ENCODE measurements around the gene KCNH2.
"Not testable (repeated sequence)": the region's sequence is repeated elsewhere in the genome, so short reads cannot be mapped to it uniquely, and the experiment has no call there.

Gene KCNH2

DNA sequence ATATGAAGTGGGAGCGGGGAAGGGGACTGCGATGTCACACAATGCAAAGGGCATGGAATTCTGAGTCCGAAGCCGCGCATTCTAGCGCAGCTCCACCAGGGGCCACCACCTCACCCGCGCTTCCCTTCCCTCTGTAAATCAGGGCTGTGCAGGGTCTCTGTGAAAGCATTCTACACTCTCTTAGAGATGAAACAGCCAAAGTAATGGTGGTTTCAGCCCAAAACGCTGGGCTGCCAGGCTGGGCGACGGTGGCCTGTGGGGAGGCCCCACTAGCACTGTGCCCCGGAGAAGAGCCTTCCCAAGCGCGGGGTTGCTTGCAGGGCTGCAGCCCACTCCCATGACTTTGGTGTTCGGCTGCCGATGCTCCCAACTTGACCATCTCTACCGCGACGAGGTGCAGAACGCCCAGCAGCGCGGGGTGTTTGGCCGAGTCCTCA, 34.8 kb upstream of the KCNH2 start:
- H3K4me2 ChIP-seq = peak overlapping the region; percentile 59
- no peaks in the 10 kb centered on the region for H3K27me3 ChIP-seq
- H3K4me3 ChIP-seq = no peak overlapping the region
- no peak overlapping the region for H3K27ac ChIP-seq
- H3K9ac ChIP-seq = no peak overlapping the region
- no peaks in the 10 kb centered on the region for H3K9me3 ChIP-seq
- no peaks in the 10 kb centered on the region for H4K20me1 ChIP-seq
- H3K36me3 ChIP-seq = peaks cover 7% of the 10 kb centered on the region; the same call in 1 of the 2 replicates
- peaks cover 90% of the 10 kb centered on the region for H3K4me1 ChIP-seq
- TF ChIP-seq Cebpa-rat (IDR thresholded peaks at IDR 0.05) = no peak

DNA sequence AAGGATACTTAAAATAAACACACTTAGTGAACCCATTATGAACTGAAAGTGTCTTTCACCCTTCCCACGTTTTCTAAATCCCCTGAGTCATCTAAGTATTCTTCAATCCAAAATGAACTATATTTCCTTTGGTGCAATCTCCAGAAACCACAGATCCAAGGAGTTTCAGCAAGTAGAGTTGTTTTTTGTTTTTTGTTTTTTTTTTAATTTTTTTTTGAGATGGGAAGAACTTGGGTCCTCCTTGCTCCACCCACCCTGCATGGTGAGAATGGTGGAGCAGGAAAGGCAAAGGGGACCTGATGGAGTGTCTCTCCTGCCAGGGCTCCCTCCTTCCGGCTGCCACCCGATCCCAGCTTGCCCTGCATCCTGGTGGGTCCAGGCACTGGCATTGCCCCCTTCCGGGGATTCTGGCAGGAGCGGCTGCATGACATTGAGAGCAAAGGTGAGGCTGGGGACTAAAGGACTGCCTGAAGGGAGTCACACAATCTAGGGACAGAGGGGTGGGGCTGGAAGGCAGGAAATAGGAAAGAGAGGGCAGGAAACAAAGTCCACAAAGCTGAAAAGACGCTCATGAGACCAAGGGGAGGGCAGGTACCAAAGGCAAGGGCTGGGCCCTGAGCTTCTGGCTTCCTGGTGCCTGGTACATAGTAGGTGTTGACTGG, 34.0 kb upstream of the KCNH2 start:
- peak overlapping the region; percentile 59 for H3K4me2 ChIP-seq
- H3K9me3 ChIP-seq = no peaks in the 10 kb centered on the region
- no peak for TF ChIP-seq Cebpa-rat (IDR thresholded peaks at IDR 0.05)
- H4K20me1 ChIP-seq = no peaks in the 10 kb centered on the region
- H3K4me3 ChIP-seq = no peak overlapping the region
- no peak overlapping the region for H3K9ac ChIP-seq
- H3K27me3 ChIP-seq = no peaks in the 10 kb centered on the region
- H3K27ac ChIP-seq = no peak overlapping the region
- peaks cover 90% of the 10 kb centered on the region for H3K4me1 ChIP-seq
- peaks cover 7% of the 10 kb centered on the region; the same call in 1 of the 2 replicates for H3K36me3 ChIP-seq

DNA sequence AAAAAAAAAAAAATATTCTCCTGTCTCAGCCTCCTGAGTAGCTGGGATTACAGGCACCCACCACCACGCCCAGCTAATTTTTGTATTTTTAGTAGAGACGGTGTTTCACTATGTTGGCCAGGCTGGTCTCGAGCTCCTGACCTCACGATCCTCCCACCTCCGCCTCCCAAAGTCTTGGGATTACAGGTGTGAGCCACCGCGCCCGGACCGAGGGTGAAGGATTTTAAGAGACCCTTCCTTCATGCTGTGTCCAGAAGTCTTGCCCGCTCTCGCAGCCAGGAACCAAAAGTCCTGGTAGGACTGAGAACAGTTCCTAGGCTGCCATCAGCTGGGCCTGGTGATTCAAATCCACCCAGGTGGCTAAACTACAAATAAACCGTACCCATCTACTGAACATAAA, 33.5 kb upstream of the KCNH2 start:
- Histone ChIP-seq H3K4me2 (peak overlapping the region; percentile 59), H3K4me1 (peaks cover 90% of the 10 kb centered on the region)
- H4K20me1 ChIP-seq, H3K4me3 ChIP-seq, H3K9ac ChIP-seq, H3K9me3 ChIP-seq, H3K27ac ChIP-seq, H3K36me3 ChIP-seq, H3K27me3 ChIP-seq: not testable (repeated sequence)

DNA sequence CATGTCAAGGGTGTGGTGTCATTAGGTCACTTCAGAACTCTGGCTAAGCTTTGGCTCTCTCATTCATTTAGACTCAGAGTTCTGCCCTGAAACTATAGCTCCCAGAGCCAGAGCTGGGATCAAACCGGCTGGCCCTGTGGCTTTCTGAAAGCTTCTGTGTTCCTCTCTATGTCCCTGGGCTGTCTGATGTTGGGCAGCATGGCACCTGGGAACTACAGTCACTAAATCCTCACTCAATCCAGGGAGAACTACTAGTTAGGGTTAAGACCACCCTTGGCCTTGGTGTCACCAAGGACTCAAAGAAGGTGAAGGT, 32.9 kb upstream of the KCNH2 start:
- peak overlapping the region; percentile 57 for H3K9ac ChIP-seq
- peaks cover 7% of the 10 kb centered on the region; the same call in 1 of the 2 replicates for H3K36me3 ChIP-seq
- H3K27me3 ChIP-seq = no peaks in the 10 kb centered on the region
- H3K27ac ChIP-seq = peak overlapping the region; percentile 90
- H4K20me1 ChIP-seq = no peaks in the 10 kb centered on the region
- H3K4me2 ChIP-seq = peak overlapping the region; percentile 99
- H3K4me1 ChIP-seq = peaks cover 90% of the 10 kb centered on the region
- H3K9me3 ChIP-seq = no peaks in the 10 kb centered on the region
- peak overlapping the region; percentile 29; the same call in 1 of the 2 replicates for H3K4me3 ChIP-seq
- no peak for TF ChIP-seq Cebpa-rat (IDR thresholded peaks at IDR 0.05)

DNA sequence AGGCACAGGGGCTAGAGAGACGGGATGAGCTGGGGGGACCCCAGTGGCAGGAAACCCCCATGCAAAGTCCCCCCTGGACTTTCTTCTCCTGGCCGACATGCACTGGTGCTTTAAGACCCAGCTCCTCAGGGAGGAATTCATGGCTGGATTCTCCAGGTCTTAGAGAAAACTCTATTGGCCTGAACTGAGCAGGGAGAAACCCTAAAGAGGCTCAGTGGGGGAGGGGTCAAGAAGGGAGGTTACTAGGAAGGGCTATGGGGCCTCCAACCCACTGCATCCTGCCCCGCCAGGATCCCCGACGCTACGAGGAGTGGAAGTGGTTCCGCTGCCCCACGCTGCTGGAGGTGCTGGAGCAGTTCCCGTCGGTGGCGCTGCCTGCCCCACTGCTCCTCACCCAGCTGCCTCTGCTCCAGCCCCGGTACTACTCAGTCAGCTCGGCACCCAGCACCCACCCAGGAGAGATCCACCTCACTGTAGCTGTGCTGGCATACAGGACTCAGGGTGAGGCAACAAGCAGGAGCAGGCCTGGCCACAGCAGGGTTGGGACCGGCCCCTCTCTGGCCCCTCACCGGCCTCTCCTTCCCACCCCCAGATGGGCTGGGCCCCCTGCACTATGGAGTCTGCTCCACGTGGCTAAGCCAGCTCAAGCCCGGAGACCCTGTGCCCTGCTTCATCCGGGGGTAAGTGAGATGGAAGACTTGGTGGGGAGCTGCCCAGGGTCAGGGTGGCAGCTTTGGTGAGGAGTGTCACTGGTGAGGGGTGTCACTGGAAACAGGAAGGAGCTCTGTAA, 32.4 kb upstream of the KCNH2 start:
- Histone ChIP-seq H3K27ac (peak overlapping the region; percentile 90), H3K9ac (peak overlapping the region; percentile 57), H3K4me3 (peak overlapping the region; percentile 29; the same call in 1 of the 2 replicates), H3K4me1 (peaks cover 96% of the 10 kb centered on the region), H3K4me2 (peak overlapping the region; percentile 99), H3K27me3 (no peaks in the 10 kb centered on the region), H3K36me3 (peaks cover 7% of the 10 kb centered on the region; the same call in 1 of the 2 replicates), H3K9me3 (no peaks in the 10 kb centered on the region), H4K20me1 (no peaks in the 10 kb centered on the region)
- no peak for TF ChIP-seq Cebpa-rat (IDR thresholded peaks at IDR 0.05)

DNA sequence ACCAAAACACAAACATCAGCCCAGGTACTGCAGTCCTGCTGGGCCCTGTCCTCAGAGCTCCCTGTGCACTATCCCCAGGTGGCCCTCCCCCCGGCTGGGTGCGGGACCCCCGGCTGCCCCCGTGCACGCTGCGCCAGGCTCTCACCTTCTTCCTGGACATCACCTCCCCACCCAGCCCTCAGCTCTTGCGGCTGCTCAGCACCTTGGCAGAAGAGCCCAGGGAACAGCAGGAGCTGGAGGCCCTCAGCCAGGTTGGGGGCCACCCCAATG, 31.9 kb upstream of the KCNH2 start:
- H3K4me2 ChIP-seq = peak overlapping the region; percentile 99
- peak overlapping the region; percentile 90 for H3K27ac ChIP-seq
- peaks cover 7% of the 10 kb centered on the region; the same call in 1 of the 2 replicates for H3K36me3 ChIP-seq
- H3K4me3 ChIP-seq = peak overlapping the region; percentile 29; the same call in 1 of the 2 replicates
- H4K20me1 ChIP-seq = no peaks in the 10 kb centered on the region
- peaks cover 96% of the 10 kb centered on the region for H3K4me1 ChIP-seq
- TF ChIP-seq Cebpa-rat (IDR thresholded peaks at IDR 0.05) = no peak
- no peaks in the 10 kb centered on the region for H3K27me3 ChIP-seq
- H3K9me3 ChIP-seq = no peaks in the 10 kb centered on the region
- H3K9ac ChIP-seq = peak overlapping the region; percentile 57

DNA sequence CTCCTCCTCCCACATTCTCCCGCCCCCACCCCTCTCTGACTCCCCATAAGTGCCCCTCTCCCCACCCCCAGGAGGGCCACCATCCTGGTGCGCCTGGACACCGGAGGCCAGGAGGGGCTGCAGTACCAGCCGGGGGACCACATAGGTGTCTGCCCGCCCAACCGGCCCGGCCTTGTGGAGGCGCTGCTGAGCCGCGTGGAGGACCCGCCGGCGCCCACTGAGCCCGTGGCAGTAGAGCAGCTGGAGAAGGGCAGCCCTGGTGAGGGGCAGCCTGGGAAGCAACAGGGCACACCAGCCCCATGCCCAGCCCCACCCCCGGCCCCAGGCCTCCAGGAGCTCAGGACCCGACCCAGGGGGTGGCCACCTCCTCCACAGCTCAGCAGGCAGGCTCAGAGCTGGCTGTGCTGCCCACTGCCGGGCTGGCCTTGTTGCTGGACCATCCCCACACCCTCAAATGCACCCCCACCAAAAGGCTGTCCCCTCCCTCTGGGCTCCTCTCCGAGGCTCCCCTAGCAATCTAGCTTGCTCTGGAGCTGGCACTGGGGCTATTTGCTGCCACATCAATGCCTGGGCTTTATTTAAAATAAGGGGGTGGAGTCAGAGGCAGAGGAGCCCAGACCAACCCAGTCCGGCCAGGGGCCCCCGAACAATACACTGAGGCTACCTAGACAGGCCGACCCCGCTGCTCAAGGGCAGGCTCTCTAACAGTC, 31.4 kb upstream of the KCNH2 start:
- Histone ChIP-seq H3K36me3 (peaks cover 7% of the 10 kb centered on the region; the same call in 1 of the 2 replicates), H3K27me3 (no peaks in the 10 kb centered on the region), H3K4me2 (peak overlapping the region; percentile 99), H4K20me1 (no peaks in the 10 kb centered on the region), H3K4me3 (peak overlapping the region; percentile 29; the same call in 1 of the 2 replicates), H3K27ac (peak overlapping the region; percentile 90), H3K9ac (peak overlapping the region; percentile 57; the same call in 1 of the 2 replicates), H3K4me1 (peaks cover 96% of the 10 kb centered on the region), H3K9me3 (no peaks in the 10 kb centered on the region)
- no peak for TF ChIP-seq Cebpa-rat (IDR thresholded peaks at IDR 0.05)

DNA sequence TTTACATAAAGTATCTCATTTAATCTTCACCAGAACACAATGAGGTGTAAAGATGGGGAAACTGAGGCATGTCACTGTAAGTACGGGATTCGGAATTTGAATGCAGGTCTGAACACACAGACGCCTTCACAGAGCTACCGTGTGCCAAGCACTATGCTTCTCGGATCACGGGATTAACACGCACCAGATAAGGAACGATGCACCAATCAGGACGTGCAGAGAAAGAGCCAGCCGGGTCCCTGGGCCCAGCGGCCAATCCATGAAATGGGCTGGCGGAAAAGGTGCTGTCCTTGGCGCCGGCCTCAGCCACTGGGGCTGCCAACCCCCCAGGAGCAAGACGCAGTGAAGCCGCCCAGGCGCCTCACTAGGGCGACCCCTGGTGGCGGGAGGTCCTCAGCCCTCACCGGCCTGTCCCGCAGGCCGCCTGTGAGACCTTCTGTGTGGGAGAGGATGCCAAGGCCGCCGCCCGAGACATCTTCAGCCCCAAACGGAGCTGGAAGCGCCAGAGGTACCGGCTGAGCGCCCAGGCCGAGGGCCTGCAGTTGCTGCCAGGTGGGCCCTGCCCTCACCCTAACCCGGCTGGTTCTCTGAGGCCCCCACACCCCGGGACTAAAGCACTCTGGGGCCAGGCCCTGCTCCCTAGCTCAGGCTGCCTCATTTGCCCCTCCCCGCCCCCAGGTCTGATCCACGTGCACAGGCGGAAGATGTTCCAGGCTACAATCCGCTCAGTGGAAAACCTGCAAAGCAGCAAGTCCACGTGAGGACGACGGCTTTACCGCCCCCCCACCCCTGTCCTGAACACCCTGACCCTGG, 30.6 kb upstream of the KCNH2 start:
- no peaks in the 10 kb centered on the region for H3K36me3 ChIP-seq
- peak overlapping the region; percentile 90 for H3K27ac ChIP-seq
- peak overlapping the region; percentile 58 for H3K4me3 ChIP-seq
- H4K20me1 ChIP-seq = no peaks in the 10 kb centered on the region
- H3K9ac ChIP-seq = peak overlapping the region; percentile 77
- H3K27me3 ChIP-seq = no peaks in the 10 kb centered on the region
- H3K4me2 ChIP-seq = peak overlapping the region; percentile 99
- peaks cover 89% of the 10 kb centered on the region for H3K4me1 ChIP-seq
- no peak for TF ChIP-seq Cebpa-rat (IDR thresholded peaks at IDR 0.05)
- H3K9me3 ChIP-seq = no peaks in the 10 kb centered on the region

DNA sequence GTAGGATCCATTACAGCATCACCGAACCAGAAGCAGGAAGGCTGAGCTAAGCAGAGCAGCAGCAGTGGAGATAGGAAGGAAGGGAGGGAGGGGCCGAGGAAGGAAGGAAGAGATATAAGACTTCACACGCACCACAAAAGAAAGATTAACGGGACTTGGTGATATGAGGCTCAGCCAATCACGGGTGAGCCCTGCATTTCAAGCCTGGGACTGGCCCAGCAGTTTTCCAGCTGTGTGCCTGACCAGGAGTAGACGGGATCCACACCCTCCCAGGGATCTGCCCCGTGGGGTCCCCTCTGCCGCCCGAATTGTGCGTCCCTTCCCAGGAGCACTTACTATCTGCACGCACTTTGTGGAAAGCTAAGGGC, 30.0 kb upstream of the KCNH2 start:
- H3K4me2 ChIP-seq = peak overlapping the region; percentile 99
- H3K27me3 ChIP-seq = no peaks in the 10 kb centered on the region
- H3K9ac ChIP-seq = peak overlapping the region; percentile 77; the same call in 1 of the 2 replicates
- H3K4me3 ChIP-seq = peak overlapping the region; percentile 58
- no peak for TF ChIP-seq Cebpa-rat (IDR thresholded peaks at IDR 0.05)
- H3K36me3 ChIP-seq = no peaks in the 10 kb centered on the region
- peaks cover 85% of the 10 kb centered on the region for H3K4me1 ChIP-seq
- no peaks in the 10 kb centered on the region for H4K20me1 ChIP-seq
- no peaks in the 10 kb centered on the region for H3K9me3 ChIP-seq
- H3K27ac ChIP-seq = peak overlapping the region; percentile 90
